KMS-11 (cell line): ENCODE data around the gene TDRD6.

Source experiments
- H2AFZ ChIP-seq: fragments of 200-600 bp; sonication (generic); 2 replicates; pipeline ENCODE4 v1.6.1; 2016; ENCODE audit warnings: antibody characterized with exemption, mixed run types, low read depth
- H3K27ac ChIP-seq: fragments of 200-600 bp; sonication (generic); 2 replicates; pipeline ENCODE4 v1.6.1; 2016; ENCODE audit warnings: mild to moderate bottlenecking, mixed run types
- H3K27me3 ChIP-seq: fragments of 200-600 bp; sonication (generic); 2 replicates; pipeline ENCODE4 v1.6.1; 2017; ENCODE audit warnings: mild to moderate bottlenecking, low read depth, mixed run types, moderate library complexity; ENCODE audit not compliant: insufficient read depth
- H3K36me3 ChIP-seq: fragments of 200-600 bp; sonication (generic); 2 replicates; pipeline ENCODE4 v1.6.1; 2017; ENCODE audit warnings: mild to moderate bottlenecking, mixed run types; ENCODE audit not compliant: insufficient read depth
- H3K4me1 ChIP-seq: fragments of 200-600 bp; sonication (generic); 2 replicates; pipeline ENCODE4 v1.6.1; 2016; ENCODE audit warnings: mild to moderate bottlenecking, low read depth, mixed run types; ENCODE audit not compliant: poor library complexity, severe bottlenecking
- H3K4me2 ChIP-seq: fragments of 200-600 bp; sonication (generic); 2 replicates; pipeline ENCODE4 v1.7.0; 2016; ENCODE audit warnings: mild to moderate bottlenecking, mixed run types
- H3K4me3 ChIP-seq: fragments of 200-600 bp; sonication (generic); IDR thresholded peaks from 2 replicates; pipeline ENCODE4 v1.6.1; 2017; ENCODE audit warnings: low read depth, low read length, mixed read lengths; ENCODE audit not compliant: insufficient read depth
- H3K79me2 ChIP-seq: fragments of 200-600 bp; sonication (generic); 2 replicates; pipeline ENCODE4 v1.6.1; 2016; ENCODE audit warnings: low read depth, mixed run types; ENCODE audit not compliant: insufficient read depth
- H3K9ac ChIP-seq: fragments of 200-600 bp; sonication (generic); 2 replicates; pipeline ENCODE4 v1.6.1; 2016; ENCODE audit warnings: mild to moderate bottlenecking, mixed run types
- H4K20me1 ChIP-seq: fragments of 200-600 bp; sonication (generic); 2 replicates; pipeline ENCODE4 v1.6.1; 2016; ENCODE audit warnings: mild to moderate bottlenecking, mixed run types; ENCODE audit not compliant: insufficient read depth
- TF ChIP-seq, protein P1 (sequence below): fragments of 200-600 bp; sonication (generic); conservative IDR thresholded peaks from 2 replicates; pipeline ENCODE4 v1.6.1; 2017; ENCODE audit warnings: low read depth, mild to moderate bottlenecking, antibody characterized with exemption, low read length, moderate library complexity, mixed read lengths

Gene TDRD6

DNA sequence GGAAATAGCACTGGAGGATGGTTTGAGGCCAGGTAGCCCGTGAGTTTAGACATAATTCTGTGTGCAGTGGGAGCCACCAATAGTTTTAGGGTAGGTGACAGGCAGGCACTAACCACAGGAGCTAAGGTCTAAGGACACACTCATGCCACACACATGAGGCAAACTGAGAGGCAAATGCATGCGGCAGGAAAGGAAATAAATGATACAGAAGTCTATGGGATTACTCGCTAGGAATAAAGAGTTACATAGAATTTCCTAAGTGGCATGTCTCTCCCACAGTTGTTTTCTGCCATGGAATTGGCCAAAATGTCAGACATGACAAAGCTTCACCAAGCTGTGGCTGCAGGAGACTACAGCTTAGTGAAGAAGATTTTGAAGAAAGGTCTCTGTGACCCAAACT lies 64.0 kb downstream of the TDRD6 start:
- H3K27me3 ChIP-seq, result no peaks in the 10 kb centered on the region
- H3K27ac ChIP-seq, result no peak overlapping the region
- H2AFZ ChIP-seq, result no peak overlapping the region
- H3K79me2 ChIP-seq, result no peaks in the 10 kb centered on the region
- H3K4me2 ChIP-seq, result no peak overlapping the region
- no peaks in the 10 kb centered on the region for H4K20me1 ChIP-seq
- no peak overlapping the region for H3K9ac ChIP-seq
- TF ChIP-seq, protein P1, sequence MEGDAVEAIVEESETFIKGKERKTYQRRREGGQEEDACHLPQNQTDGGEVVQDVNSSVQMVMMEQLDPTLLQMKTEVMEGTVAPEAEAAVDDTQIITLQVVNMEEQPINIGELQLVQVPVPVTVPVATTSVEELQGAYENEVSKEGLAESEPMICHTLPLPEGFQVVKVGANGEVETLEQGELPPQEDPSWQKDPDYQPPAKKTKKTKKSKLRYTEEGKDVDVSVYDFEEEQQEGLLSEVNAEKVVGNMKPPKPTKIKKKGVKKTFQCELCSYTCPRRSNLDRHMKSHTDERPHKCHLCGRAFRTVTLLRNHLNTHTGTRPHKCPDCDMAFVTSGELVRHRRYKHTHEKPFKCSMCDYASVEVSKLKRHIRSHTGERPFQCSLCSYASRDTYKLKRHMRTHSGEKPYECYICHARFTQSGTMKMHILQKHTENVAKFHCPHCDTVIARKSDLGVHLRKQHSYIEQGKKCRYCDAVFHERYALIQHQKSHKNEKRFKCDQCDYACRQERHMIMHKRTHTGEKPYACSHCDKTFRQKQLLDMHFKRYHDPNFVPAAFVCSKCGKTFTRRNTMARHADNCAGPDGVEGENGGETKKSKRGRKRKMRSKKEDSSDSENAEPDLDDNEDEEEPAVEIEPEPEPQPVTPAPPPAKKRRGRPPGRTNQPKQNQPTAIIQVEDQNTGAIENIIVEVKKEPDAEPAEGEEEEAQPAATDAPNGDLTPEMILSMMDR, result no peak
- no peaks in the 10 kb centered on the region for H3K36me3 ChIP-seq
- no peak overlapping the region for H3K4me3 ChIP-seq
- H3K4me1 ChIP-seq, result no peaks in the 10 kb centered on the region
